ENCODE measurements around the gene LDB1.

DNA sequence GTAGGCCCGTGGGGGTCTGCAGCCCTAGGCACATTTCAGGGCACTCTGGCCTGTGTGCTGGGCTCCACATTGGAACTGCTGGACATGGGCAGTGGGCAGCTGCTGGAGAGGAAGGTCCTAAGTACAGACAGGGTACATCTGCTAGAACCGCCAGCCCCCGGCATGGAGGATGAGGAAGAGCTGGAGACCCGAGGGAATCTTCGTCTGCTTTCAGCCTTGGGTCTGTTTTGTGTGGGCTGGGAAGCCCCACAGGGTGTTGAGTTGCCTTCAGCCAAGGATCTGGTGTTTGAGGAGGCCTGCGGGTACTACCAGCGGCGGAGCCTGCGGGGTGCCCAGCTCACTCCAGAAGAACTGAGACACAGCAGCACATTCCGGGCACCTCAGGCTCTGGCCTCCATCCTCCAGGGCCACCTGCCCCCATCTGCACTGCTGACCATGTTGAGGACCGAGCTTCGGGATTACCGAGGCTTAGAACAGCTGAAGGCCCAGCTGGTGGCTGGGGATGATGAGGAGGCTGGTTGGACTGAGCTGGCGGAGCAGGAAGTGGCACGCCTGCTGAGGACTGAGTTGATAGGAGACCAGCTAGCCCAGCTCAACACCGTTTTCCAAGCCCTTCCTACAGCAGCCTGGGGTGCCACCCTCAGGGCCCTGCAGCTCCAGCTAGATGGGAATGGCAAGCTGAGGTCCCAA, 53.6 kb downstream of the LDB1 start:
- no peak for TF ChIP-seq HNRNPLL (IDR thresholded peaks at IDR 0.05; ENCODE audit: low read depth, low read length, poor library complexity, severe bottlenecking)
- TF ChIP-seq ATM (IDR thresholded peaks at IDR 0.05; ENCODE audit: borderline replicate concordance) = no peak
- no peak for TF ChIP-seq MXD4 (CRISPR knock-in tag; IDR thresholded peaks at IDR 0.05)
- no peak for TF ChIP-seq ZNF878 (CRISPR knock-in tag; IDR thresholded peaks at IDR 0.05)
- TF ChIP-seq EZH2 (conservative IDR thresholded peaks at IDR 0.05; ENCODE audit: low read depth, low read length) = no peak
- TF ChIP-seq TEAD2 (CRISPR knock-in tag; IDR thresholded peaks at IDR 0.05) = no peak
- TF ChIP-seq TAF1 (CRISPR knock-in tag; IDR thresholded peaks at IDR 0.05) = no peak
- no peak for TF ChIP-seq SUZ12 (IDR thresholded peaks at IDR 0.05; ENCODE audit: low read depth, low read length)
- TF ChIP-seq, protein P1, sequence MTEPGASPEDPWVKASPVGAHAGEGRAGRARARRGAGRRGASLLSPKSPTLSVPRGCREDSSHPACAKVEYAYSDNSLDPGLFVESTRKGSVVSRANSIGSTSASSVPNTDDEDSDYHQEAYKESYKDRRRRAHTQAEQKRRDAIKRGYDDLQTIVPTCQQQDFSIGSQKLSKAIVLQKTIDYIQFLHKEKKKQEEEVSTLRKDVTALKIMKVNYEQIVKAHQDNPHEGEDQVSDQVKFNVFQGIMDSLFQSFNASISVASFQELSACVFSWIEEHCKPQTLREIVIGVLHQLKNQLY (CRISPR knock-in tag; IDR thresholded peaks at IDR 0.05) = no peak
- no peak for TF ChIP-seq SRF (IDR thresholded peaks at IDR 0.05; ENCODE audit: low read depth, low read length)
- no peak for TF ChIP-seq CHD2 (IDR thresholded peaks at IDR 0.05; ENCODE audit: low read depth, low read length)
- TF ChIP-seq HNF4G (IDR thresholded peaks at IDR 0.05; ENCODE audit: borderline replicate concordance, low read depth, low read length) = no peak
- no peak for TF ChIP-seq HNF4G (CRISPR knock-in tag; IDR thresholded peaks at IDR 0.05; ENCODE audit: borderline replicate concordance, low read depth)
- TF ChIP-seq IKZF1 (IDR thresholded peaks at IDR 0.05) = no peak
